Smooth muscle cell (in vitro differentiated cells): ENCODE measurements around the gene SYTL5. TPM values are rescaled to one million over a fixed set of nuclear protein-coding genes. Genes with fewer than 3 reads are reported as not detected.

Experiments
- DNase-seq: peaks from one replicate; lab custom pipeline; 2025; ENCODE audit not compliant: unreplicated experiment; lab: John Stamatoyannopoulos, UW
- H2AFZ ChIP-seq: fragments of 200-600 bp; sonication (generic); 2 replicates; pipeline ENCODE4 v1.6.0; 2016; ENCODE audit warnings: antibody characterized with exemption, low read depth, mild to moderate bottlenecking
- H3F3A ChIP-seq: fragments of 200-600 bp; sonication (generic); 2 replicates; pipeline ENCODE4 v1.6.0; 2017; ENCODE audit warnings: antibody characterized with exemption, low read depth
- H3K27ac ChIP-seq: fragments of 200-600 bp; sonication (generic); 2 replicates; pipeline ENCODE4 v1.5.1; 2016; ENCODE audit warnings: low read depth, mild to moderate bottlenecking
- H3K27me3 ChIP-seq: fragments of 200-600 bp; sonication (generic); 2 replicates; pipeline ENCODE4 v1.6.1; 2016; ENCODE audit warnings: low read depth, mild to moderate bottlenecking
- H3K36me3 ChIP-seq: fragments of 200-600 bp; sonication (generic); 2 replicates; pipeline ENCODE4 v1.5.1; 2016; ENCODE audit warnings: low read depth
- H3K4me1 ChIP-seq: fragments of 200-600 bp; sonication (generic); 2 replicates; pipeline ENCODE4 v1.5.1; 2016; ENCODE audit warnings: low read depth
- H3K4me2 ChIP-seq: fragments of 200-600 bp; sonication (generic); 2 replicates; pipeline ENCODE4 v1.6.0; 2016; ENCODE audit warnings: mild to moderate bottlenecking
- H3K4me3 ChIP-seq: fragments of 200-600 bp; sonication (generic); 2 replicates; pipeline ENCODE4 v1.5.1; 2016; ENCODE audit warnings: mild to moderate bottlenecking
- H3K79me2 ChIP-seq: fragments of 200-600 bp; sonication (generic); 2 replicates; pipeline ENCODE4 v1.6.0; 2016; ENCODE audit warnings: low read depth, mild to moderate bottlenecking
- H3K9ac ChIP-seq: fragments of 200-600 bp; sonication (generic); 2 replicates; pipeline ENCODE4 v1.6.0; 2016; ENCODE audit warnings: low read depth
- H3K9me3 ChIP-seq: fragments of 200-600 bp; sonication (generic); replicated peaks from 2 replicates; pipeline ENCODE4 v1.5.1; 2016; ENCODE audit warnings: low read depth
- H4K20me1 ChIP-seq: fragments of 200-600 bp; sonication (generic); 2 replicates; pipeline ENCODE4 v1.6.0; 2016; ENCODE audit warnings: low read depth
- CTCF ChIP-seq: fragments of 200-600 bp; sonication (generic); IDR thresholded peaks from 2 replicates; pipeline ENCODE4 v1.5.1; 2017; ENCODE audit warnings: borderline replicate concordance, mild to moderate bottlenecking, antibody characterized with exemption; ENCODE audit not compliant: insufficient read depth, poor library complexity, severe bottlenecking
- WGBS: methylation state at CpG from one replicate; pipeline ENCODE4 v1.1.7; 2016; ENCODE audit warnings: low lambda C conversion rate; 5-methylcytosine and 5-hydroxymethylcytosine counted together
- polyA plus RNA-seq: library from polyadenylated mRNA; unstranded; fragments of >200 nt; fragmentation: Nextera tagmentation; extraction: Ambion mirVana; gene quantifications from 2 replicates; pipeline ENCODE4 v1.2.1, GENCODE V29; 2016
- total RNA-seq: library from RNA; depleted of rRNA; stranded (reverse); fragments of >200 nt; gene quantifications from 2 replicates; pipeline ENCODE4 v1.2.3, GENCODE V29; 2014

SYTL5 gene
- total and polyA plus RNA-seq, 2 experiments from 2014 or later, result 0.27 to 2.3 TPM

- DNase-seq, result no peak
- H3K4me3 ChIP-seq, result no peak overlapping the region
- no peak overlapping the region for H3K9ac ChIP-seq
- no peaks in the 10 kb centered on the region for H4K20me1 ChIP-seq
- no peaks in the 10 kb centered on the region for H3K36me3 ChIP-seq
- WGBS, result 73% methylated on average over 4 of the region's 4 CpGs
- no peaks in the 10 kb centered on the region for H3K79me2 ChIP-seq
- no peaks in the 10 kb centered on the region for H3K9me3 ChIP-seq
- no peaks in the 10 kb centered on the region for H3F3A ChIP-seq
- no peak overlapping the region for H3K27ac ChIP-seq
- no peak overlapping the region for H3K4me2 ChIP-seq
- no peak overlapping the region for H2AFZ ChIP-seq
- TF ChIP-seq CTCF, result no peak
- H3K27me3 ChIP-seq, result no peaks in the 10 kb centered on the region
- no peaks in the 10 kb centered on the region for H3K4me1 ChIP-seq
These were observed 106.2 kb downstream of the SYTL5 start for GRCh38 chrX:38112566-38112965.

- WGBS, result 24% methylated on average over 1 of the region's 1 CpG
- Histone ChIP-seq H3K4me2 (no peak overlapping the region), H3K4me1 (no peaks in the 10 kb centered on the region), H4K20me1 (no peaks in the 10 kb centered on the region), H3K9ac (no peak overlapping the region), H3K79me2 (no peaks in the 10 kb centered on the region), H3K36me3 (no peaks in the 10 kb centered on the region), H3F3A (no peaks in the 10 kb centered on the region), H3K4me3 (no peak overlapping the region), H3K9me3 (no peaks in the 10 kb centered on the region), H3K27ac (no peak overlapping the region), H3K27me3 (no peaks in the 10 kb centered on the region), H2AFZ (no peak overlapping the region)
- no peak for DNase-seq
- TF ChIP-seq CTCF, result no peak
These were observed 110.4 kb downstream of the SYTL5 start for GRCh38 chrX:38116706-38117105.

GRCh38 chrX:38117485-38117884 lies 111.1 kb downstream of the SYTL5 start:
- no peak overlapping the region for H3K4me3 ChIP-seq
- no peaks in the 10 kb centered on the region for H3K4me1 ChIP-seq
- H3K27ac ChIP-seq, result no peak overlapping the region
- no peak overlapping the region for H2AFZ ChIP-seq
- no peak overlapping the region for H3K4me2 ChIP-seq
- no peaks in the 10 kb centered on the region for H3K27me3 ChIP-seq
- H3F3A ChIP-seq, result no peaks in the 10 kb centered on the region
- H3K36me3 ChIP-seq, result no peaks in the 10 kb centered on the region
- no peaks in the 10 kb centered on the region for H3K9me3 ChIP-seq
- H3K79me2 ChIP-seq, result no peaks in the 10 kb centered on the region
- no peaks in the 10 kb centered on the region for H4K20me1 ChIP-seq
- TF ChIP-seq CTCF, result no peak
- H3K9ac ChIP-seq, result no peak overlapping the region
- no peak for DNase-seq
- WGBS, result 80% methylated on average over 7 of the region's 7 CpGs

GRCh38 chrX:38124000-38124399 lies 117.6 kb downstream of the SYTL5 start:
- H3K79me2 ChIP-seq, result no peaks in the 10 kb centered on the region
- no peaks in the 10 kb centered on the region for H3K9me3 ChIP-seq
- WGBS, result 75% methylated on average over 1 of the region's 1 CpG
- H3K36me3 ChIP-seq, result no peaks in the 10 kb centered on the region
- H3K27me3 ChIP-seq, result no peaks in the 10 kb centered on the region
- H3K4me2 ChIP-seq, result no peak overlapping the region
- no peak overlapping the region for H3K27ac ChIP-seq
- no peak overlapping the region for H3K4me3 ChIP-seq
- H4K20me1 ChIP-seq, result no peaks in the 10 kb centered on the region
- no peak overlapping the region for H3K9ac ChIP-seq
- DNase-seq, result no peak
- TF ChIP-seq CTCF, result no peak
- H3F3A ChIP-seq, result no peaks in the 10 kb centered on the region
- H2AFZ ChIP-seq, result no peak overlapping the region
- no peaks in the 10 kb centered on the region for H3K4me1 ChIP-seq
